Lower leg skin (tissue), 3 donors: Measurements from ENCODE around the gene SELE.

ENCODE experiments used
- POLR2A ChIP-seq, 2 donors: fragments of 450-650 bp; IDR thresholded peaks; one replicate each; pipeline ENCODE4 v1.6.1; 2016 to 2017; ENCODE audit warnings: antibody characterized with exemption in 2 of 2, mild to moderate bottlenecking in 1 of 2, moderate library complexity in 1 of 2
- TF ChIP-seq, protein P1 (sequence below), 3 donors: fragments of 450-650 bp; IDR thresholded peaks; one replicate each; pipeline ENCODE4 v1.5.1; 2016; ENCODE audit warnings: antibody characterized with exemption in 3 of 3, mild to moderate bottlenecking in 3 of 3, moderate library complexity in 2 of 3

GRCh38 chr1:169727307-169727706 lies 6.6 kb downstream of the SELE start:
- TF ChIP-seq, protein P1, sequence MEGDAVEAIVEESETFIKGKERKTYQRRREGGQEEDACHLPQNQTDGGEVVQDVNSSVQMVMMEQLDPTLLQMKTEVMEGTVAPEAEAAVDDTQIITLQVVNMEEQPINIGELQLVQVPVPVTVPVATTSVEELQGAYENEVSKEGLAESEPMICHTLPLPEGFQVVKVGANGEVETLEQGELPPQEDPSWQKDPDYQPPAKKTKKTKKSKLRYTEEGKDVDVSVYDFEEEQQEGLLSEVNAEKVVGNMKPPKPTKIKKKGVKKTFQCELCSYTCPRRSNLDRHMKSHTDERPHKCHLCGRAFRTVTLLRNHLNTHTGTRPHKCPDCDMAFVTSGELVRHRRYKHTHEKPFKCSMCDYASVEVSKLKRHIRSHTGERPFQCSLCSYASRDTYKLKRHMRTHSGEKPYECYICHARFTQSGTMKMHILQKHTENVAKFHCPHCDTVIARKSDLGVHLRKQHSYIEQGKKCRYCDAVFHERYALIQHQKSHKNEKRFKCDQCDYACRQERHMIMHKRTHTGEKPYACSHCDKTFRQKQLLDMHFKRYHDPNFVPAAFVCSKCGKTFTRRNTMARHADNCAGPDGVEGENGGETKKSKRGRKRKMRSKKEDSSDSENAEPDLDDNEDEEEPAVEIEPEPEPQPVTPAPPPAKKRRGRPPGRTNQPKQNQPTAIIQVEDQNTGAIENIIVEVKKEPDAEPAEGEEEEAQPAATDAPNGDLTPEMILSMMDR (IDR thresholded peaks at IDR 0.05) = no peak
- TF ChIP-seq POLR2A (IDR thresholded peaks at IDR 0.05) = no peak
